GM18520 (cell line): ENCODE data around the gene CFAP20.

Experiments
- ATAC-seq: cut with Tn5 transposase; IDR thresholded peaks from one replicate; pipeline ENCODE4 v1.9.1; 2021; ENCODE audit not compliant: unreplicated experiment

The CFAP20 gene

DNA sequence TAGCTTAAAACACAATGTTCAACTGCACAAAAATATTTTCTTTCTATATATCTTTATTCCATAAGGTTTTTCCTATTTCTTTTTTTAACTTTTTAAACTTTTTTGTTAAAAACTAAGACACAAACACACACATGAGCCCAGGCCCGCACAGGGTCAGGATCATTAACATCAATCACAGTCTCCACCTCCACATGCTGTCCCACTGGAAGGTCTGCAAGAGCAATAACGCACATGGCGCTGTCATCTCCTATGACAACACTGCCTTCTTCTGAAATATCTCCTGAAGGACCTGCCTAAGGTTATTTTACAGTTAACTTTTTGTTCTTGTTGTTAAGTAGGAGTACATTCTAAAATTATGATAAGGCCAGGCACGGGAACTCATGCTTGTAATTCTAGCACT is 4.1 kb downstream of the CFAP20 start:
- ATAC-seq: no peak

GRCh38 chr16:58124601-58124915 is 4.6 kb downstream of the CFAP20 start:
- ATAC-seq: no peak

DNA sequence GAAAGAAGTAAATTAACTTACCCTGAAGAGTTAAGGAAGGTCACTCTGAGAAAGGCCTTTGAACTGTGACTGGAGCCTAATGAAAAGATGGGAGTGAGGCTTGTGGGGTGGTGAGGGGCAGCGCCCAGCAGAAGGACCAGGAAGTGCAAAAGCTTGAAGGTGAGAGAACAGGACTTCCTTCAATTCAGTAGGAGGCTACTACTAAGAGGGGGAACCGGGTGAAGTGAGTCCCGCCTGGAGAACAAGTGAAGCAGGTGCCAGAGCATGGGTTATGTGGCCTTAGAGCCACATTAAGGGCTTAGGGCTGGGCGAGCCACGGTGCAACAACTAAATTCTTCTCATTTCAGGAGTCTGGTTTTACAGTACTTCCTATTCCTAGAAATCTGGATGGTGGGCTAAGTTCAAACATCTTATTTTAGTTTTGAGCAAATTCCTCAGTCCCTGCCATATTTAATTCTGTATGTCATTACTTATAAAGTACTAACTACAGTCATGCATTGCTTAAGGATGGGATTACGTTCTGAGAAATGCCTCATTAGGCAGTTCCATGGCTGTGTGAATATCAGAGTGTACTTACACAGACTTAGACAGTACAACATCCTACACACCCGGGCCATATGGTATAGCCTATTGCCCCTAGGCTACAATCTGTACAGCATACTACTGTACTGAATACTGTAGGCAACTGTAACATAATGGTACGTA is 5.1 kb downstream of the CFAP20 start:
- ATAC-seq: no peak

DNA sequence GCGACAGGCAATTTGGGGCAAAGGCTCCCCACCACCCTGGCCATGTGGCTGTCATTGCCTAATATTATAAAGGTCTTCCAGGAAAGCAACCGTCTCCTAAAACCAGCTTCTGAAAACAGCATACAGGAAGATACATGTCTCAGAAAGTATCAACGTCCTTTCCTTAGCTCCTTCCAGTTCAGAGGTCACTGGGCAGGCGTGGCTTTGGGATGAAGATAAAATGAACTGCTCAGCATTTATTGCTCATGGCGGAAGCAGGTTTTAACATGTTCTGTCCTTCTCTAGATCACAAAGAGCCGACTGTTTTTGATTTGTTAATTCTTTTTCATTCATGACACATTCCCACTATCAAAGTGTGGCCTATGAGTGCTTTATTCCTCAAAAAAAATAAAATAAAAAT is 8.0 kb downstream of the CFAP20 start:
- ATAC-seq: no peak

DNA sequence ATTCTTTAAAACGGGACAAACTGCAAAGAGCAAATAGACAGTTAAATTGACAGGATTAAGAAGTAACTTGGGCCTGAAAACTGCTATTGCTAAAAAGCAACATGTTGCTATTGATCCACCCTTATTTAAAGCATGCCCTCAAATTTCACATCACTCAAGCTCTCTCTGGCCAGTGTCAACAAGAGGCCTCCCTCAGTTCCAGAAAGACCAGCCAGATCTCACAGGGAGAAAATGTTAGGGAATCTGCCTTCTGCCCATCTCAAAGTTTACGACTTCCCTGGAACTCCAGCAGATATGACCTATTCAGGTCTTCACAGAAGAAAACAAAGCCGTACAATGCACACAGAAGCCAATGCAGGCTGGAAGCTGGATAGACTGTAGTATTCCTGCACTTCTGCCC is 8.9 kb downstream of the CFAP20 start:
- no peak for ATAC-seq

DNA sequence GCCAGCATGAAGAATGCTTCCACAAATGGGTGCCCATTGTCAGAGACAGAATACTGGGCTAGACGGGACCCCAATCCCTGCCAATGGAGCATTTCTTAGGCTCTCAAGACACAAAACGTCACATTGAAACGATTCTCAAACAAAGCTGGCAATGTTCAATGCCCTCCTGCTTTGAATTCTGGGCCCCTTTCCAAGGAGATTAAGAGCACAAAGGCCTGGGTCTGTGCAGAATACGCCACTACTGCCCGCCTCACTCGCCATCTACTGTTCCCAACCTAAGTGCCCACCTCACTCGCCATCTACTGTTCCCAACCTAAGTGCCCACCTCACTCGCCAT is 9.7 kb downstream of the CFAP20 start:
- no peak for ATAC-seq

DNA sequence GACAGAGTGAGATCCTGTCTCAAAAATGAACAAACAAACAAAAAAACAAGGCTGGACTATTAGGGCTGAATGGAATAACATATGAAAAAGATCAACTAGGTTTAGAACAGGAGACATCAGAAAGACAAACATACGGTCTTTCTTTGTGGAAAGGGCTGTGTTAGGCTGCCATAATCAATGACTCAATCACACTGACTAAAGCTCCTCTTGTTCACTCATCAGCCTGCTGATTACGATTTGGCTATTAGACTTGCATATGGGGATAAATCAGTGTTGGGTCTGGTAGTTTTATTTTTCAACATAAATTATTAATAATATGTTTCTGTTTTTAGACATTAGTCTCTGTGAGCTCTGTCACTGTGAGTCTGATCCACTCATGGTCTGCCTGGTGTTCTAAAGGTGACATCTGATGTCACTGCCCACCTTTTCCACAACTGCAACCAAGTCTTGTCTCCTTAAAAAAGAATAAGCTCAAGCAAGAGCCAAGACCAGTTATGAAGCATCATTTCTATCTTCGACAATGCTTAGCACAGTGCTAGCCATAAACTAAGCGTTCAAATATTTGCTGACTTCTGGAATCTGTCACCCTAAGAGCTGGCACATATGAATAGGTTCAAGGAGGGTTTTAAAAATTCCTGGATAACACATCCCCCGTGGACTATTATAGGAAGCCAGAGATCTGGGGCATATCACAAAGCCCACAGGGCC is 10.2 kb downstream of the CFAP20 start:
- ATAC-seq: no peak

DNA sequence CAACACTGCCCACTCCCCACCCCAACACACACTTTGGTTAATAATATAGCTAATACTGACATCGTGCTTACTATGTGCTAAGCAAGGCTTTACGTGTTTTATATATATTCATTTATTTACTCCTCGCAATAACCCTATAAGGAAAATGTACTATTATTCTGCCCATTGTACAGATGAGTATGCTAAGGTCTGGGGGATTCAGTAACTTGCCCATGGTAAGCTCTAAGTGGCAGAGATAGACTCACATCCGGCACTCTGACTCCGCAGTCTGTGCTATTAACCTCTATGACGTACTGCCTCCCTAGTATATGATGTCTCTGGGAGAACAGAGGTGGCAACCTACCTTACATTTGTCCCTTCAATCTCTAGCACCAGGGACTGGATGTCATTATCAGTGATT is 12.7 kb downstream of the CFAP20 start:
- no peak for ATAC-seq

DNA sequence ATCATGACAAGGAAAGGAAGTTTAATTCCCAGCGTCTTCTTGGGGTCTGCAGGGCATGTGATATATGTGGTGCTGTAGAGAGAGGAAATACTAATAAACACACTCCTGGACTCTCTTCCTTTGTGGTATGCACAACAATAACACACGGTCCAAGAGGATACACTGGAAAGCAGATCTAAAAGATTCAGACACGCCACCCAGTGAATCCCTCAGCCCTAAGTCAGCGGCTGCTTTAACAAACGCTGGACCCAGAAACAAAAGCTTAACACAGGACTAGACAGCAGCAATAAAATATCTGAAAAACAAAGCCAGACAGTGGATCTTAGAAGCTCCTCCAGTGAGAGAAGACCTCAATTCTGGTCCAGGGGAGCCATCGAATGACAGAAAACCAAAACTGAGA is 13.1 kb downstream of the CFAP20 start:
- no peak for ATAC-seq

- ATAC-seq: no peak
These were observed 14.1 kb downstream of the CFAP20 start for GRCh38 chr16:58114827-58115825.

DNA sequence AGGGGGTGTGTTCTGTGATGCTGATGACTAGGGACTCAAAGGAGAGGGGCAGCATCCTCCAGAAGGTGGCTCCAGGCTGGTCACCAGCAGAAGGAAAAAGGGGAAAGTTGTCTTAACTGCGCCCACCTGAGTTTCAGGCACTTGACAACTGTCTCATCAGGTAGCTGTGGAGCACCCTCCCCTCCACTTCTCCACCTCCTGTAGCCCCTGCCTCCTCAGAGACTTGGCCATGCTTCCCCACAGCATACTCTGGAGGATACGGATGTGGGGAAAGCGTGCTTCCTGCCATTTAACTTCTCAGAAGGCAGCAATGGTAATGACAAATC is 17.9 kb downstream of the CFAP20 start:
- no peak for ATAC-seq

- ATAC-seq: no peak
These were observed 18.4 kb downstream of the CFAP20 start for GRCh38 chr16:58110571-58111301.

GRCh38 chr16:58109881-58110280 is 19.3 kb downstream of the CFAP20 start:
- ATAC-seq: no peak

- ATAC-seq: no peak
These were observed 19.9 kb downstream of the CFAP20 start for GRCh38 chr16:58109330-58109729.

DNA sequence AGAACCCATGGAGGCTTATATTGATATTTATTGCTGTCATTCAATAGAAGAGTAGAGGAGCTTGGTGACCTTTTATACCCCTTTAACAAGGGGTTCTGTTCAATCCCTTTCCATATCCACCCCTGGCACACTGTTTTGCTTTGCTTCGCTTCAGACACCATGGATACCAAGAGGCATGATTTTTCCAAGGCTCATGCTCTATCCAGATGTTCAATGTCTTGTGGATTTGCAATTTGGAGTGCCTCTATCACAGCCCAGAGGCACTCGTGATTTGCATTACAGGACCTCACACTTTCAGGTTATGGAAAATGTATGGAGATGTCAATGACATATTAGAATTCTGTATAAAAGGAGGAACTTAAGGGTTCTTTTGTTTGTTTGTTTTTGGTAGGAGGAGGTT is 21.5 kb downstream of the CFAP20 start:
- no peak for ATAC-seq

DNA sequence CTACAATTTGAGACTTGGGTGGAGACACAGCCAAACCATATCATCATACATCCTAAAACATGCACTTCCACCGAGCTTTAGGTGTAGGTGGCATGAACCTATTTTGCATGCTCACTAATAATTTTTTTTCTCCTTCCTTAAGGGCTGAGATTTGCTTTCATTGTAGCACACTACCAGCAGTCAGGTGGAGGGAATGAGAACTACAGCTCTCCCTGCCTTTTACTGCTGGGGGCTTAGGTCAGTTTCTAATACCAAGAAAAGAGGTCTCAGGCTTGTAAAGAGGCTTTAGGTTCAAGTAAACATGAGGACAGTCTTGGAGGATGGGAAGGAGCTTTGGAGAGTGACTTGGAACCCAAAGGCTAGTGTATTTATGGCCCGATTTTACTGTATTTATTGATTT is 22.0 kb downstream of the CFAP20 start:
- no peak for ATAC-seq

DNA sequence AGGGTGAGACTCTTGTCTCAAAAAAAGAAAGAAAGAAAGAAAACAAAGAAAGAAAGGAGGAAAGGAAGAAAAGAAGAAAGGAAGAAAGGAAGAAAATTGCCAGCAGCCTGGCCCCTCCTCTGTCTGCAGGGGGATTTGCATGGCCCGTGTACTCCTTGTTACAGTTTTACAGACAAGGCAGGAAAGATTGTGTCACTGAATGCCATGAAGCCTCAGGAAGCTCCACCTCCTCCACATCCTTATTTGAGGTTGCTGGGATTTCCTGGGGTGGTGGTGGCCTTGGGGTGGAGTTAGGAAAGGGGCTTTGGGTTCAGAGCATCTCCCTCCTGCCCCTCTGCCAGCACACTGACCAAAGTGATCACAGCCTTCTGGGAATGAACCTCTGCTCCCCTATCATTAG is 23.6 kb downstream of the CFAP20 start:
- no peak for ATAC-seq

DNA sequence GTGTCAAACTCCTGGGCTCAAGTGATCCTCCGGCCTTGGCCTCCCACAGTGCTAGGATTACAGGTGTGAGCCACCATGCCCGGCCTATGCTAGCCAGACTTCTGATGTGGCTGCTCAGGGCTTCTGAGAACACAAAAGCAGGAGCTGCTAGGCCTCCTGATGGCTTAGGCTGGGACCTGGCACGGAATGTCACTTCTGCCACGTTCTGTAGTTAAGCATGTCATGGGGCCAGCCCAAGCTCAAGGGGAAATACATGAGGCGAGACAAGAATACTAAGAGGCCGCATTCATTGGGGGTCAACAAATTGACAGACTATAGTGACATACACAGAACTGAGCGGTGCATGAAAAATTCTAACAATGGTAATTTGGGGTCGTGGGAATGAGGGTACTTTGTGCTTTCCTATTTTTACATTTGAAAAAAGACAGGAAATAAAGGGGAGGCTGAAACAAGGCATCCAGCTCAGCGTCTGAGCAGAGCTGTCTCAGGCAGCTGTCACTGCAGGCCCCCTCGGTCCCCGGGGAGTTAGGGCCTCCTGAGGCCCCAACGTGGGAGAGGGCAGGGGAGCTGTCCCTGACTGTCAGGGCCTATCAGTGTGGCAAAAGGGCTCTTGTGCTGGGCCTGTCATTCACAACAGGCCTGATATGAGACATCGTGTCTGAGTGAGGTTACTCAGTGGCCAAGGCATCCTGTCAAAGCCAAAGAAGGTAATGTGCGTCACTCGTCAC is 26.4 kb downstream of the CFAP20 start:
- ATAC-seq: no peak

- no peak for ATAC-seq
These were observed 29.3 kb downstream of the CFAP20 start for GRCh38 chr16:58099956-58100300.

- ATAC-seq: no peak
These were observed 29.9 kb downstream of the CFAP20 start for GRCh38 chr16:58099097-58099955.
